Type B pancreatic cell (in vitro differentiated cells): ENCODE measurements around the gene C15orf61. TPM values are rescaled to one million over a fixed set of nuclear protein-coding genes. Genes with fewer than 3 reads are reported as not detected.
A peak's percentile ranks its signal among the peaks of the same experiment; 100 is the strongest.

ENCODE experiments used
- DNase-seq: peaks from one replicate; pipeline ENCODE4 v3.0.0; 2021; ENCODE audit warnings: mixed read lengths; ENCODE audit not compliant: unreplicated experiment; ENCODE audit errors: extremely low spot score
- H3K27ac Mint-ChIP-seq: 2 replicates; pipeline ENCODE4 v1.8.0; 2021; ENCODE audit warnings: mild to moderate bottlenecking, mixed read lengths
- H3K27me3 Mint-ChIP-seq: 2 replicates; pipeline ENCODE4 v1.8.0; 2021; ENCODE audit warnings: mixed read lengths
- H3K36me3 Mint-ChIP-seq: 2 replicates; pipeline ENCODE4 v1.8.0; 2021; ENCODE audit warnings: mixed read lengths
- H3K4me1 Mint-ChIP-seq: one replicate; pipeline ENCODE4 v1.8.0; 2021; ENCODE audit warnings: mixed read lengths; ENCODE audit not compliant: unreplicated experiment
- H3K4me3 Mint-ChIP-seq: 2 replicates; pipeline ENCODE4 v1.8.0; 2021; ENCODE audit warnings: mild to moderate bottlenecking, mixed read lengths
- H3K9me3 Mint-ChIP-seq: 2 replicates; pipeline ENCODE4 v1.8.0; 2021; ENCODE audit warnings: mixed read lengths
- CTCF ChIP-seq: fragments of 200-600 bp; sonication (generic); conservative IDR thresholded peaks from 2 replicates; pipeline ENCODE4 v1.5.0; 2021; ENCODE audit warnings: antibody characterized with exemption, mild to moderate bottlenecking
- total RNA-seq: library from RNA; stranded (reverse); gene quantifications from 2 replicates; pipeline ENCODE4 v1.2.1, GENCODE V29; 2021; ENCODE audit warnings: low replicate concordance

Gene C15orf61
- total RNA-seq, 1 donor from 2014 or later = 6.7 TPM

GRCh38 chr15:67547836-67548235, 26.9 kb downstream of the C15orf61 start:
- Mint-ChIP-seq H3K36me3 (peaks cover 8% of the 10 kb centered on the region), H3K27ac (no peak overlapping the region), H3K9me3 (no peaks in the 10 kb centered on the region), H3K4me3 (no peak overlapping the region), H3K27me3 (no peaks in the 10 kb centered on the region), H3K4me1 (peaks cover 44% of the 10 kb centered on the region)
- TF ChIP-seq CTCF = no peak
- no peak for DNase-seq

- peaks cover 8% of the 10 kb centered on the region for H3K36me3 Mint-ChIP-seq
- H3K9me3 Mint-ChIP-seq = no peaks in the 10 kb centered on the region
- no peak for TF ChIP-seq CTCF
- H3K27ac Mint-ChIP-seq = no peak overlapping the region
- DNase-seq = no peak
- no peaks in the 10 kb centered on the region for H3K27me3 Mint-ChIP-seq
- peaks cover 44% of the 10 kb centered on the region for H3K4me1 Mint-ChIP-seq
- peak overlapping the region; percentile 14 for H3K4me3 Mint-ChIP-seq
Observed at GRCh38 chr15:67548236-67548852, 27.4 kb downstream of the C15orf61 start.

GRCh38 chr15:67548862-67549651, 28.1 kb downstream of the C15orf61 start:
- DNase-seq = no peak
- no peaks in the 10 kb centered on the region for H3K9me3 Mint-ChIP-seq
- peak overlapping the region; percentile 56 for H3K4me3 Mint-ChIP-seq
- H3K36me3 Mint-ChIP-seq = peaks cover 8% of the 10 kb centered on the region
- no peaks in the 10 kb centered on the region for H3K27me3 Mint-ChIP-seq
- H3K27ac Mint-ChIP-seq = peak overlapping the region; percentile 66
- no peak for TF ChIP-seq CTCF
- H3K4me1 Mint-ChIP-seq = peaks cover 37% of the 10 kb centered on the region

- H3K36me3 Mint-ChIP-seq = peaks cover 8% of the 10 kb centered on the region
- H3K9me3 Mint-ChIP-seq = no peaks in the 10 kb centered on the region
- peaks cover 30% of the 10 kb centered on the region for H3K4me1 Mint-ChIP-seq
- H3K27ac Mint-ChIP-seq = no peak overlapping the region
- no peak for DNase-seq
- no peak for TF ChIP-seq CTCF
- H3K4me3 Mint-ChIP-seq = no peak overlapping the region
- H3K27me3 Mint-ChIP-seq = no peaks in the 10 kb centered on the region
Observed at GRCh38 chr15:67549736-67550135, 28.8 kb downstream of the C15orf61 start.

- H3K27me3 Mint-ChIP-seq = no peaks in the 10 kb centered on the region
- no peak for TF ChIP-seq CTCF
Observed at GRCh38 chr15:67550522-67550921, 29.6 kb downstream of the C15orf61 start.

More at GRCh38 chr15:67550522-67550921, 29.6 kb downstream of the C15orf61 start:
- DNase-seq = no peak
- no peak overlapping the region for H3K27ac Mint-ChIP-seq
- no peak overlapping the region for H3K4me3 Mint-ChIP-seq
- no peaks in the 10 kb centered on the region for H3K9me3 Mint-ChIP-seq
- peaks cover 9% of the 10 kb centered on the region for H3K36me3 Mint-ChIP-seq
- peaks cover 25% of the 10 kb centered on the region for H3K4me1 Mint-ChIP-seq
